GM18505 (cell line): Measurements from ENCODE around the gene INPP4B.

Experiments used
- ATAC-seq: cut with Tn5 transposase; IDR thresholded peaks from one replicate; pipeline ENCODE4 v1.9.1; 2021; ENCODE audit not compliant: unreplicated experiment
- POLR2A ChIP-seq: IDR thresholded peaks from 4 replicates; pipeline ENCODE4 v1.6.1; 2011; ENCODE audit warnings: borderline replicate concordance; ENCODE audit not compliant: insufficient read depth, insufficient read length; ENCODE audit errors: extremely low read depth

INPP4B gene

DNA sequence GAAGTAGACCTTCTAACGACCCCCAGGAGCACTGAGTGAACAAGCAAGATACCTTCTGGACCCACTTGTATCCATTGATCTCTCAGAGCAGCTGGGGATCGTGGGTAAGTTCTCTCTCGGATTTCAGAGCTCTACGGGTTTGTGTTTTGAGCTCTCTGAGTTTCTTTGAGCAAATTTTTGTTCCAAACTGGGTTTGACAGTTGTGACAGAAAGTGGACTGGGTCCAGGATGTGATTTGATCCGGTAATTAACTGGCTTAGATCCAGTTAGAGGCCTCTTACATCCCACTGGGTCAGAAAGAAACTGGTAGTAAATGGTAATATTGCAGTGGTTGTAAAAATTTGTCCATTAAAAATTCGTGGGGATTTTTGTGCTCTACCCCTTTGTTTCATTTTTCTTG is 459.2 kb downstream of the INPP4B start:
- no peak for TF ChIP-seq POLR2A
- no peak for ATAC-seq

- TF ChIP-seq POLR2A: no peak
- ATAC-seq: no peak
Observed at GRCh38 chr4:142386449-142386848, 459.7 kb downstream of the INPP4B start.

GRCh38 chr4:142383800-142384470 is 462.2 kb downstream of the INPP4B start:
- ATAC-seq: no peak
- no peak for TF ChIP-seq POLR2A

- no peak for TF ChIP-seq POLR2A
- no peak for ATAC-seq
Observed at GRCh38 chr4:142383354-142383753, 462.7 kb downstream of the INPP4B start.

GRCh38 chr4:142380052-142380602 is 466.0 kb downstream of the INPP4B start:
- no peak for ATAC-seq
- no peak for TF ChIP-seq POLR2A

DNA sequence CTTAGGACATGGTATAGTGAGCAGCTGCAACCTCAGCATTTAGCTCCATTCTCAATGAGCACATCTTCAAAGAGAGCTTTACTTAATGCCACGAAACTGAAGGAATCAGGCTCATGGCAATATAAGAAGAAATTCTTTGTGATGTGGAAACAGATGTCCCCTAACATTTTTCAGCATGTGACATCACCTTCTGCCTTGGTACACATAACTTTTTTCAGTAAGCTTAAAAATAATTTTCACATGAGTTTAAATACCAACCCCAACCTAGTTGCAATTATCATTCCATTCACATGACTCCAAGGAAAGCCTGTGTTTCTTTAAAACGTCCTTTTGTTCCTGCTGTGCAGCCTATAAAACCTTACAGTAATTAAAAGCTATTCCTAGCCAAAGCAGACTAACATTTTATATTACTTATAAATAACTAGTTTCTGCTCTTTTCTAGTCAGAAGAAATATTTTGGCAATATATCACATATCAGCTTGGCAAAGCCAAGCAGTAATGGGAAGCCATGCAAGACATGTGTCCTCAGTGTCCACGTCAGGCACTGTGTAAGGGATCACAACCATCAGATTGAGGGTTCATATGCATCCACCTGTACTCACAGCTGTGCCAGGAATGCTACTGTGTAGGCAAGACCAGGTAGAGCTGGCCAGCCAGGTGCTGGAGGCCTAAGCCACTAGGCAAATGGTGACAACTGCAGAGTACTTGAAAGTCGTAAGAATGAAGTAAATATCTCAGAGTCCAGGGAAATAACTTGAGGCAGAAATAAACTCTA is 466.6 kb downstream of the INPP4B start:
- ATAC-seq: no peak
- TF ChIP-seq POLR2A: no peak

DNA sequence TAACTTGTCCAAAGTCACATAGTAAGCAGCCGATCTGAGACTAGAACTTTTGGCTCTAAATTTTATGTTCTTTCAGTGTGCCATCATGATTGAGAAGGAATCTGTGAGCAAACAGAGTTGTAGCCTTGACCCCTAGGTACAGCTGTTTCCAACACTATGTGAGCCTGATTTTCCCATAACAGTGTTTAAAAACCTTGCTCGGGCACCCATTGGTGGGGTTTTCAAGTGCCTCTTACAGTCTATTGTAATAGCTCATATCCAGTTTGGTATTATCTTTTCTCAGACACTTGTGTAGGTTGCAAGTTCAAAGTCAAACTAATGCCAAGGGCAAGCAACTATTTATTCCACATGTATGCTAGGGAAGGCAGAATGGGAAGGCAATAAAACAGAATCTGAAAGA is 467.9 kb downstream of the INPP4B start:
- TF ChIP-seq POLR2A: no peak
- no peak for ATAC-seq

DNA sequence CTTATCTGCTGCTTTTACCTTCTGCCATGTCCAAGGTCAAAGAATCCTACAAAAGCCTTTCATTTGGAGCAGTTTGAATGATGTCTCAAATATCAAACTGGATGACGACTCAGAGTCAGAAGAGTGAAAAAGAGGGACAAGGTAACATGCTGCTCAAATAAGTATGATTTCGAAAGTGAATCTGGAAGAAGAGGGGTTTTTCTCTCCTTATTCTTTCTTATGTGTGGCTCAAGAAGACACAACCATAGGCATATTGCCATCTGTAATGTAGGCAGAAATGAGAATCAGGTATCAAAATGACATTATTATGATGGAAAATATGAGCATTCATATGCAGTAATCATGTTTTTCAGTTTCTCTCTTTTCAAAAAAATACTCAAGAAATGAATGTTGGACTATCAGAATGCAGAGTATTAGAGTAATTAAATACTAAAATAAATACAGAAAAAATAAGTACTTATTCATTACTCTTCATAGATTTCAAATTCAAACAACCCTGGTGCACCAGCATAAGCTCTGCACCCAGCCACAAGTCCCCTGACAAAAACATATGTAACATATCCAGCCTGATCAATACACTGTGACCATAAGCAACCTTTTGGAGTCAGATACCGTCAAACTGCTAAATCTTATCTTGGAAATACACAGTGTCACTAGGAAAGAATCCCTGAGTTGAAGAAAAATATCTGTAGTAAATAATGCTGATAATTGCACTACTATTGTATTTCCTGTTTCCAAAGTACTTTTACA is 468.6 kb downstream of the INPP4B start:
- no peak for TF ChIP-seq POLR2A
- no peak for ATAC-seq

- ATAC-seq: no peak
- no peak for TF ChIP-seq POLR2A
Observed at GRCh38 chr4:142376204-142376603, 469.9 kb downstream of the INPP4B start.

GRCh38 chr4:142373610-142374009 is 472.5 kb downstream of the INPP4B start:
- no peak for TF ChIP-seq POLR2A
- no peak for ATAC-seq

DNA sequence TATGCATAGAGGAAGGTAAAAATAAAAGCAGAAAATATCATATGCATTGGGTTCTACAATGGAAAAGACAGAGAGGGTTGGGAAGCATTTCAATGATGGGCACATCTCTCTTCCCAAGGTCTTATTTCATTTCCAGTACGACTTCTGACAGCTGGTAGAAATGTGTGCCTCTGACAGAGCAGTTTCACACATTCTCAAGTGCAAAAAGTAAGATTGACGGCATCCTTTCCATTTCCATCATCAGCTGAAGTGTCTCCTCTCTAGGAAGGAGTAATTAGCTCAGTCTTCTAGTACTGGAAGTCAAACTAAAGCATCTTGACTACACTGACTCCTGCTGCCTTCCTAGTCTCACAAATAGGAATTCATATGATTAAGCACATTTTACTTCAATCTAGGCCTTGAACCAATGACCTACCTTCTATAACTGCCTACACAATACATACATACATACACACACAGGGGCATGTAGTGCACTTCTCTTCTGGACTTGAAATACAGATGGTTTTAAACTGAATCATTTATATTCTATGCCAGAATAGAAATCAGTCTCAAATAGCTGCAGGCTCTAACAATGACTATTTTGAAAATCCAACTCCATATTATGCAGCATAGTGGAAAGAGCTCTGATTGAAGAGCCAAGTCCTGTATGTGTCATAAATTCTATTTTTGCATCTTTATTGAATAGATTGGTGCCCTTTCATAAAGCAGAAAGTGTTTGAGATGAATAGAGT is 473.4 kb downstream of the INPP4B start:
- ATAC-seq: no peak
- TF ChIP-seq POLR2A: no peak

GRCh38 chr4:142369141-142369540 is 477.0 kb downstream of the INPP4B start:
- TF ChIP-seq POLR2A: no peak
- no peak for ATAC-seq

GRCh38 chr4:142367418-142368180 is 478.5 kb downstream of the INPP4B start:
- no peak for ATAC-seq
- no peak for TF ChIP-seq POLR2A

DNA sequence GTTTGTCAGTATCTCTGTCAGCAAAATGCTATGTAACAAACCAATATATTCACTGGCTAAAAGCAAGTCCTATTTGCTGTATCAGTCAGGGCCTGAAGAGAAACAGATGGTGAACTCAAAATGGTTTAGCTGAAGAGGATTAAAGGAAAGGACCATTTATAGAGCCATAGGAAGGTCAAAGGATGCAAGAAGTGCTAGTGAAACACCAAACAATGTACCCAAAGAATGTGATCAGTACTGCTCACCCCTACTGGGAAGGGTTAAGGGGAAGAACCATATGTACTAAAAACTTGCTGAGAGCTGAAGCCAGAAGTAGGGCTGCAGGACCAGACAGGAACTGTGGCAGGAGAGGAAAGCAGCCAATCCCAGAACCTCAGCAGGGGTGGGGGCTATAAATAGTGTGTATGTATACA is 479.3 kb downstream of the INPP4B start:
- no peak for ATAC-seq
- TF ChIP-seq POLR2A: no peak
